ENCODE results near the gene ST14. TPM values are rescaled to one million over a fixed set of nuclear protein-coding genes. Genes with fewer than 3 reads are reported as not detected.
"Not testable (repeated sequence)": the region's sequence is repeated elsewhere in the genome, so short reads cannot be mapped to it uniquely, and the experiment has no call there.

The ST14 gene
- total RNA-seq, 1 donor from 2014 or later, result 1.4 TPM

GRCh38 chr11:130191896-130192295 lies 32.3 kb downstream of the ST14 start:
- Histone ChIP-seq H3K4me1 (no peaks in the 10 kb centered on the region), H3K27ac (no peak overlapping the region), H3K36me3 (no peaks in the 10 kb centered on the region), H3K4me2 (no peak overlapping the region), H3K27me3 (no peaks in the 10 kb centered on the region), H3K4me3 (no peak overlapping the region), H3K79me2 (ENCODE audit: low read depth) (no peaks in the 10 kb centered on the region), H3K9ac (no peak overlapping the region), H4K20me1 (ENCODE audit: low read depth) (no peaks in the 10 kb centered on the region), H3F3A (ENCODE audit: low read depth) (no peaks in the 10 kb centered on the region), H2AFZ (replicated peaks) (no peak overlapping the region), H3K9me3 (ENCODE audit: low read depth) (no peaks in the 10 kb centered on the region)
- peaks cover 2% of the 10 kb centered on the region for H3K4me1 Mint-ChIP-seq
- H3K9me3 Mint-ChIP-seq, result no peaks in the 10 kb centered on the region
- peaks cover 9% of the 10 kb centered on the region for H3K27me3 Mint-ChIP-seq (ENCODE audit: insufficient read depth, low read depth)
- H3K27ac Mint-ChIP-seq, result no peak overlapping the region
- no peak for TF ChIP-seq CTCF (IDR thresholded peaks at IDR 0.05)
- no peak for TF ChIP-seq EZH2phosphoT487 (IDR thresholded peaks at IDR 0.05)
- TF ChIP-seq EZH2 (IDR thresholded peaks at IDR 0.05), result no peak
- no peak for DNase-seq (ENCODE audit: low spot score)
- no peak overlapping the region for H3K4me3 Mint-ChIP-seq
- H3K36me3 Mint-ChIP-seq, result no peaks in the 10 kb centered on the region

- peaks cover 11% of the 10 kb centered on the region for H3K27me3 Mint-ChIP-seq (ENCODE audit: insufficient read depth, low read depth)
- no peak for DNase-seq (ENCODE audit: low spot score)
- H3K9ac ChIP-seq, result no peak overlapping the region
Measured at GRCh38 chr11:130192845-130193267, 33.3 kb downstream of the ST14 start.

GRCh38 chr11:130193551-130193950 lies 34.0 kb downstream of the ST14 start:
- not testable (repeated sequence) for H3K4me1 ChIP-seq, H3K36me3 ChIP-seq
- H3K27me3 Mint-ChIP-seq (ENCODE audit: insufficient read depth, low read depth), result peaks cover 11% of the 10 kb centered on the region

More at GRCh38 chr11:130192845-130193267, 33.3 kb downstream of the ST14 start:
- Histone ChIP-seq H3K4me1 (no peaks in the 10 kb centered on the region), H4K20me1 (ENCODE audit: low read depth) (no peaks in the 10 kb centered on the region), H3K4me3 (no peak overlapping the region), H3K27me3 (no peaks in the 10 kb centered on the region), H3K27ac (no peak overlapping the region), H2AFZ (replicated peaks) (no peak overlapping the region), H3K4me2 (no peak overlapping the region), H3K9me3 (ENCODE audit: low read depth) (no peaks in the 10 kb centered on the region), H3K79me2 (ENCODE audit: low read depth) (no peaks in the 10 kb centered on the region), H3F3A (ENCODE audit: low read depth) (no peaks in the 10 kb centered on the region), H3K36me3 (no peaks in the 10 kb centered on the region)
- peaks cover 2% of the 10 kb centered on the region for H3K4me1 Mint-ChIP-seq
- no peak overlapping the region for H3K4me3 Mint-ChIP-seq
- TF ChIP-seq EZH2 (IDR thresholded peaks at IDR 0.05) (no peak), EZH2phosphoT487 (IDR thresholded peaks at IDR 0.05) (no peak), CTCF (IDR thresholded peaks at IDR 0.05) (no peak)
- no peaks in the 10 kb centered on the region for H3K36me3 Mint-ChIP-seq
- no peak overlapping the region for H3K27ac Mint-ChIP-seq
- no peaks in the 10 kb centered on the region for H3K9me3 Mint-ChIP-seq

GRCh38 chr11:130194241-130195023 lies 34.9 kb downstream of the ST14 start:
- no peak for TF ChIP-seq CTCF (IDR thresholded peaks at IDR 0.05)
- no peak for TF ChIP-seq EZH2phosphoT487 (IDR thresholded peaks at IDR 0.05)
- no peak for TF ChIP-seq EZH2 (IDR thresholded peaks at IDR 0.05)

More at GRCh38 chr11:130193551-130193950, 34.0 kb downstream of the ST14 start:
- not testable (repeated sequence) for H3K9ac ChIP-seq; H3K27ac ChIP-seq; H2AFZ ChIP-seq (replicated peaks); H3K4me2 ChIP-seq; H3K9me3 ChIP-seq (ENCODE audit: low read depth); H3K79me2 ChIP-seq (ENCODE audit: low read depth); H3K9me3 Mint-ChIP-seq; H3K27ac Mint-ChIP-seq; H3K4me3 ChIP-seq; H3K4me3 Mint-ChIP-seq; H3F3A ChIP-seq (ENCODE audit: low read depth); H3K4me1 Mint-ChIP-seq; H3K36me3 Mint-ChIP-seq; H4K20me1 ChIP-seq (ENCODE audit: low read depth); DNase-seq (ENCODE audit: low spot score); H3K27me3 ChIP-seq

More at GRCh38 chr11:130194241-130195023, 34.9 kb downstream of the ST14 start:
- H3K79me2 ChIP-seq (ENCODE audit: low read depth), result no peaks in the 10 kb centered on the region
- H3K4me1 ChIP-seq, result no peaks in the 10 kb centered on the region
- no peak overlapping the region for H3K9ac ChIP-seq
- H3K36me3 ChIP-seq, result no peaks in the 10 kb centered on the region
- H3K4me2 ChIP-seq, result no peak overlapping the region
- DNase-seq (ENCODE audit: low spot score), result no peak
- no peaks in the 10 kb centered on the region for H3K27me3 ChIP-seq
- H3F3A ChIP-seq (ENCODE audit: low read depth), result no peaks in the 10 kb centered on the region
- H4K20me1 ChIP-seq (ENCODE audit: low read depth), result no peaks in the 10 kb centered on the region
- Mint-ChIP-seq H3K9me3 (no peaks in the 10 kb centered on the region), H3K4me3 (no peak overlapping the region), H3K4me1 (peaks cover 2% of the 10 kb centered on the region), H3K27ac (peak overlapping the region; percentile 24), H3K27me3 (ENCODE audit: insufficient read depth, low read depth) (peaks cover 8% of the 10 kb centered on the region), H3K36me3 (no peaks in the 10 kb centered on the region)
- no peak overlapping the region for H3K4me3 ChIP-seq
- no peak overlapping the region for H2AFZ ChIP-seq (replicated peaks)
- no peaks in the 10 kb centered on the region for H3K9me3 ChIP-seq (ENCODE audit: low read depth)
- no peak overlapping the region for H3K27ac ChIP-seq
